T-helper 22 cell (primary cell): Measurements from ENCODE around the gene CD58.

Experiments
- DNase-seq: peaks from one replicate; pipeline ENCODE4 v3.0.0-alpha.2; 2020; ENCODE audit warnings: low read depth

Gene CD58

GRCh38 chr1:116538544-116538943 lies 32.3 kb downstream of the CD58 start:
- peak; percentile 34 for DNase-seq

- DNase-seq, result no peak
Measured at GRCh38 chr1:116537898-116538297, 32.9 kb downstream of the CD58 start.

DNA sequence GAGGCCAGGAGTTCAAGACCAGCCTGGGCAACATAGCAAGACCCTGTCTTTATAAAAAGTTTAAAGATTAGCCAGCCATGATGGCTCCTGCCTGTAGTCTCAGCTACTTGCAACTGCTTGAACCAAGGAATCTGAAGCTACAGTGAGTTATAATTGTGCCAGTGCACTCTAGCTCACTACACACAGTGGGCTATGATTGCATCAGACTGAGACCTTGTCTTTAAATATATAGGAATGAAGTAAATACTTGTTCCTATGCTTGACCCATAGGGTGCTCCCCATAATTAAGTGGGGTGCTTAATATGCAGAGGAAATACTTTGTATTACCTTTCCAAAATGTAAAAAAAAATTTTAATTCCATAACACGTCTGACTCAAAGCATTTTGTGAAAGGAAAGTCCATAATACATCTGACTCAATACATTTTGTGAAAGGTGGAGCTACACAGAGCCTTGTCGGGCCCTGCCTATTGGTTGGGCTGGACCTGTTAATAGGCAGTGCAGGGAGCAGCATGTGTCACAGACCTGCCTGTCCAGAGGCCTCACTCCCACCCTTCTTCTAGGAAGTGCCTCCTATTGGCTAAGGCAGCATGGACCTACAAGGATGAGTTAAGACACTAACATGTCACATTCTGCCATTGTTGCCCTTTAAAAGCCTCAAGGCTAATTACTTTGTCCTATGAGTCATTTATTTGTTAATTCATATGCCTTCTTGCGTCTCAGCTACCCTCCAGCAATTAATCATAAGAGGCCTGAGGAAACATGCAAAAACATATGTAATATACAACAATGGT lies 33.6 kb downstream of the CD58 start:
- DNase-seq, result no peak

- no peak for DNase-seq
Measured at GRCh38 chr1:116534014-116534739, 36.6 kb downstream of the CD58 start.

GRCh38 chr1:116533429-116533820 lies 37.4 kb downstream of the CD58 start:
- no peak for DNase-seq

DNA sequence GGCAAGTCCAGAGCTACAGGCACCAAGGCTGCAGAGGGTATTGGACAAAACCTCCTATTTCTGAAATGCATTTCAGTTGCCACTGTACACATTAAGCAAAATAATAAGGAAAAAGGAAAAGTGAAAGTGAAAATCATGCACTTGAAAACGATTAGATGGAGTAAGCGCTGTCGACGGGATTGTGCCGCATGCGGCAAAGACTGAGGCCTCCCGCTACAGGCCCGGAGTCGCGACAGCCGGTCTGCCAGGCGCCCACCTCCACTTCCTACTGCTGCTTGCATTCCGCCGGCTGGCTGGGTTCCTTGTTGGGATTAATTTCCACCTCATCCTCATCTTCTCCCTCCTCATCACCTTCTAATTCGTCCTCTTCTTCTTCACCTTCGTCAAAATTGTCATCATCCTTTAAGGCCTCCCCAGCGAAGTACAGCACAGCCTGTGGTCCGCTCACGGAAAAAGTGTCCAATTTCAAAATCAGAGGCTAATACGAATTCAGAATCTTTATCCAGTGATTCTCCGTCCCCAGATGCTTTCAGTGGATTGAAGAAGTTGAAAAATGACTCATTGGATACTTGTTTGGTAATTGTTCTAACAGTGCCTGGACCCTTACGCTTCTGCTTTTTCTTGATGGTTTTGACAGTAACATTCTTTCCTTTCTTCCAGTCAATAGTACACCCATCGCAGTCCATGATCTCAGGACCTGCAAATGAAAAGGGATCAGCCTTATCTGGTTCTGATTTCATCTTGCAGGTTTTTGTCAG lies 38.0 kb downstream of the CD58 start:
- no peak for DNase-seq

DNA sequence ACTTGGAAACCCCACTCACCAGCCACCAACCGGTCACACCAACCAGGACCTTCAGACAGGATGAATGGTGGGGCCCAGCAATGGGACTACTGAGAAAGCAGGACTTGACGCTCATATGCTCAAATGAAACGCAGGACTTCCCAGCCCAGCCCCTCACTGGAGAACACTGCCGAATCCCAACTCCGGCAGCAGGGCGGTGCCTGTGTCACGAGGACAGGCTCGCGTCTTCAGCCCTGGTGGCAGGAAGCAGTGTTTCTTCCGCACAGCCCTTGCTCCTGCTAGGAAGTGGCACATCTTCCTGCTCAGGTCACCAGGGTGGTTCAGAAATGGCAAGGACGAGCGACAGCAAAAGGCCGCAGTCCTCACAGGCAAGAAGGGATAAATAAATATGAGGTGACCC lies 38.9 kb downstream of the CD58 start:
- DNase-seq, result no peak

DNA sequence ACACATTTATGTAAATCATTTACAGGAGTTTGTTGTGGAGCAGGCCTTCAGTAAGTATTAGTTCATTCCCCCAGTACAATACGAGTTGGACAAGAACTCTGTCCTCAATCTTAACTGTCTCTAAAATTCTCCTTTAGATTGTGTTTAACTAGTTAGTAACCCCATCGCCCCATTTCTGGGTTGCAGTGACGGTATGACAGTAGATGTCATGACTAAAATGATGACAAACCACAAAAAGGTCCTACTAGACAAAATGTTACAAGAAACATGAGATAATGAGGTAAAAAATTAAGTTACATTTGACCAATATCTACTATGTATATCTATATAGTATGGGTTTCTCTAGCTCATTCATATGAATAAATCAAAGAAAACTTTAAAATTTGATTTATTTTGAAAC lies 41.1 kb downstream of the CD58 start:
- no peak for DNase-seq

DNA sequence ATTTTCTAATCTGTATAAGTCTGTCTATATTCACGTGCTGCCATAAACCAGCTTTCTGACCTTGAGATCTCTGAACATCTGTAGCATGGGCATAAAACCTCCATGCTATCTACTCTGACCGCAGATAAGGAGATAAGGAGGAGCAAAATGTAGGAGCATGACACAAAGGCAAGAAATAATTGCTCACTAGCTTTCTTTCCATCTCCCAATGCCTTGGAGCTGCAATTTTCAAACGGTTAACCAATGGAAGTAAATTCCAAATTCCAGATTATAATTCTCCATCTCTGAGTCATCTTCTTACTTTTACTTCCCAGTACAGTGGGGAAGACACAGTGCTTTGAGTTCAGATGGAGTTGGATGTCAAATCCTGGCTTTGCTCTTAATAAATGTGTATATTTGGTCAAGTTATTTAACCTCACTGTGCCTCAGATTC lies 41.6 kb downstream of the CD58 start:
- no peak for DNase-seq

DNA sequence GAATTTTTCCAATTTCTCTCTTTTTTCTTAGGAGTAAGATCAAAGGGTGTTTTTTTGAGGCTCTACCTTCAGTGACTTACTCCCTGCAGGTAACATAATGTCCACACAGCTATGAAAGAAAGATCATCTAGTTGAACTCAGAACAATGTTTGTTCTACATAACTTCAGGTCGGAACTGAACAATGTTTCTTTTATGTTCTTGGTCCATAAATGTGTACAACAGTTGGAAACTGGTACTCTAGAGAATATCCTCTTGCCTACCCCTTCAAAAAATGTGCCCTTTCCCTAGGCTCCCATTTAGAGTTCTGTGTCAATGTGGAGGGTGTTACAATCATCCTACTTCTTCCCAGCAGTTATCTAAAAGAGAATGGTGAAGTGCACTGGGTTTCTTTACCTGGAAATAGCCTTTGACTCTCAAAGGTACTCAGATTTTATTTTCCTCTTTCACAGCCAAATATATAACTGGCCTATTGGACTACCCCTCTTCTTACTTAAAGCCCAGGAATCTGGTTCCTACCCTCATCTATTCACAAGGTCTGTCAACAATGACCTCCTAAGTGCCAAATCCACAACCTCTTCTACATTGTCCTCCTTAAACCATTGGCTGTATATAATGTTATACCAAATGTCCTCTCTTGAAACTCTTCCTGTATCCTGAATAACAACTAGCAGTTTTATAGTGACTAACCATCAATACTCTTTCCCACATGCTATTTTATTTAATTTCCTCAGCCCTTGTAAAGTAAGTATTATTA lies 42.3 kb downstream of the CD58 start:
- DNase-seq, result no peak

- DNase-seq, result no peak
Measured at GRCh38 chr1:116525440-116525839, 45.4 kb downstream of the CD58 start.

GRCh38 chr1:116521186-116521585 lies 49.6 kb downstream of the CD58 start:
- no peak for DNase-seq

DNA sequence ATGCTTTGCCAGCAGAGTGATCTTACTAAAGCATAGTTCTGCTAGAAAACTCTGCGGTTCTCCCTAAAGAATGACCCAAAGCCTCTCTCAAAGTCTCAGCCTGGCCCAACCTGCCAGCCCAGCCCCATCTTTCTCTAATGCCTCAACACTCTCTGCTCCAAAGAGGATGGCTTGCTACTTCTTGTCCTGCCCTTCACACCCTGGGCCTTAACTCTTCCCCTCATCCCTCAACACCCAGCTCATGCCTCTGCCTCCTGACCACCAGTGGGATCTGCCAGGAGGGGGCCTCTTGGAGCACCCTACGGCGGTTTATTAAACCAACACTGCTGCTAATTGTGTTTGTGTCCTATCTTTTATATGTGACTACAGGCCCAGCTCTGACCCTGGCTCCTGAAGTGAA lies 52.4 kb downstream of the CD58 start:
- no peak for DNase-seq

GRCh38 chr1:116516631-116517030 lies 54.2 kb downstream of the CD58 start:
- no peak for DNase-seq

DNA sequence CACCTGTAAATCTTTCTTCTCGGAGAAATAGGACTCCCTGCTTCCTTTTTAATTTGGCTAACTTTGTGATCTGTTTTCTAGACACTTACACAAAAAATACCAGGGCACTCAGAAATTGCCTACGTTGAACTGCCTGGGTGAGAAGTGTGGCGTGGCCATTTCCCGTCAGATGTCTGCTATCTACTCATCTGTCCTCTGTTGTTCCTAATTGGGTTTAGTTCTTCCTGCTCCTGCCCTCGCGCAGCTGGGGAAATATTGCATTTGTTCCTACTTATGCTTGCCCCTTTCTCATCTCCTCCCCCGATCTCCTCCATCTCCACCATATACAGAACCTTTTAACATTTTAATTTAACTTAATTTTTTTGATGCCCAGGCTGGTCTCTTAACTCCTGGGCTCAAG lies 55.1 kb downstream of the CD58 start:
- DNase-seq, result peak; percentile 42

DNA sequence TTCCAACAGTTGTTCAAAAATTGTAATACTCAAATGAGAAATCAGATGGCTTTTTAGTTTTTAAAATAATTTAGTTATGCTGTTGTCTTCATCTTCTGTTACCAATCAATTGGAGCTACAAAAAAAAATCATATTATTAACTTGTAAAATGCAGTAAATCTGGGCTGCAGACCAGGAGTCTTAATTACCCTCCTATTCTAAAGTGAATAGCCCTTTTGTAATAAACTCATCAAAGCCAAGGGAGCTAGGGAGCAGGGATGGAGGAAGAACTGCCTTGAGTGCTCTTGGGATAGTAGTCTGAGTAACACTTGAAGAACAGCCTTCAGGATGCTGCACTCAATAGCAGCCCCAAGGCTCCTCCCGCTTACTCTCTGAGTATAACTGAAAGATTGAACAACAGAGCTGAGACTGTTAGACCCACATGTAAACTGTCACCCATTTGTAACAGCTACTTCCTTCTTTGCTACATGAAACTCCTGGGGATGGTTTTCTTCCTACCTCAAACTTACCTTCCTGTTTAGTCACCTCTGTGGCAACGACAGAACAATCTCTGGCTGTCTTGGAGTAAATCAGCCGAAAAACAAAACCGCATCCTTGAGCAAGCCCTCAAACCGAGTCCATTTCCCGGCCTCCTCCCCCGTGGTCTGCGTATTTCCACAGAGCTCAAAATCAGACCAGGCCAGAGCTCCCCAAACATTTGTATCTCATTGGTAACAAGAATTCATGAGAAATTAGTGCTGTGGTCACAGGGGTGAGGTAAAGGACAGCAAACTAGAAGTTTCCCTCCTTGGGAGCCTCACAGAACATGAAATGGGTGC lies 55.9 kb downstream of the CD58 start:
- peak; percentile 76 for DNase-seq

DNA sequence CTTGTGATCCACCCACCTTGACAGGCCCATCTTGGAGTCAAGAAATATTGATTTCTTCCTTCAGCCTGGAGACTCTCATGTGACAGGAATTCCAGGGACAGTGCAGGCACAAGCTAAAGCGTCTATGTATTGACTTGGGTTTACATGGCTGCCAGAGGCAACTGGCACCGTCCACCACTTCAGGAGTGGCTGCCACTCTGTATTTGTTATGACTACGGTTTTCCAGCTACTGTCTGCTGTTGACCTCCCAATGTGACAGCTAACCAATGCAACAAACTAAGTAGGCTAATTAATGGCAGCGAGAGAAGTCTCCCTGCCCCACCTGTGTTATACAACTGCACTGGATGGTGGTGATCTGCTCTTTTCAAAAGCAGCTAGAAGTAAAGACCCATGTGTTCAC lies 56.9 kb downstream of the CD58 start:
- no peak for DNase-seq

GRCh38 chr1:116511459-116512019 lies 59.3 kb downstream of the CD58 start:
- DNase-seq, result no peak

- no peak for DNase-seq
Measured at GRCh38 chr1:116510361-116510760, 60.5 kb downstream of the CD58 start.

DNA sequence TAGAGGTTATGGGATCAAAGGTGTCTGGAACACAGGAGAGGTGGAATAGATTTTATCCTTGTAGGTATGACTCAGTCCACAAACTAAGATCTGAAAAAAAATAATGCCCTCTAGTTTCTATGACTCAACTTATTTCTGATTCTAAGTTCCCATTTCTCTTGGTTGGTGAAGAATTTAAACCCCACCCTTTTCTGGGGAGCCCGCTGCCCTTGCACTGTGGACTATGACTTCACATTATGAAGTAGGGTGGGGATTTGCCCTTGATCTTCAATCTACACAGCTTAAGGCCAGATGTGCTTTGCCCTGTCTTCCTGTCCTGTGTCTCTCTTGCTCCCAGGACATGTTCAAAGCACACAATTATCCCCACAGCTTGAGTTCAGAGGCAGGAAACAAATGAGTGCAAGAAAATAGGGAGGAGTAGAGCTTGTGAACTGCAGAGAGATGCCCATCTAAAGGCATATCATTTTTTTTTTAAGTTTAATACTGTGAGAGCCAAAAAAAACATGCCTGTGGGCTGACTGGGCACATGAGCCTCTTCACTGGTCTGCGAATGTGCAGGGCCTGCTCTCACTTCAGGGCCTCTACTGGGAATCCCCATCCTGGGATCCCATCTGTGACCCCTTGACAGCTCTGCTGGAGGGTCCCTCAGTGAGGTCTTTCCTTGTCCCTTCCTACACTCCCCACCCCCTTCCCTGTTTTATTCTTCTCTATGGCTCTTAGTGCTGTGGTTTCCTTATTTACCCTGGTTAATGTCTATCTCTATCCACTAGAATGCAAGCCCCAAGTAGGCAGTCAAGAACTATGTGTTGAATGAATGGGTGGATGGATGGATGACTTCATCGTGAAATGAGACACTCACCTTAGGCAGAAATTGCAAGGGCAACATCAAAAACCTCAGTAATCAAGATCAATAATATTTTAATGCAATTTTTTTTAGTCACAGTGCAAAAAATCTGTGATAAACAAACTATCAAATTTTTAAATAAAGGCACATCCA lies 61.5 kb downstream of the CD58 start:
- DNase-seq, result no peak
